PFSK-1 (cell line): ENCODE measurements around the gene DIP2B.

Experiments used
- FOXP2 ChIP-seq: optimal IDR thresholded peaks from 2 replicates; pipeline ENCODE3; 2011; ENCODE audit warnings: borderline replicate concordance, control low read depth, inconsistent platforms; ENCODE audit not compliant: insufficient read depth; ENCODE audit errors: extremely low read length, extremely low read depth
- POLR2AphosphoS5 ChIP-seq: IDR thresholded peaks from 2 replicates; pipeline ENCODE4 v1.6.1; 2012; ENCODE audit warnings: low read depth, mild to moderate bottlenecking, control low read depth, low read length, moderate library complexity
- SIN3A ChIP-seq: IDR thresholded peaks from 2 replicates; pipeline ENCODE4 v1.6.1; 2012; ENCODE audit warnings: mild to moderate bottlenecking, low read length, moderate library complexity, borderline replicate concordance; ENCODE audit not compliant: insufficient read depth
- TAF1 ChIP-seq: IDR thresholded peaks from 2 replicates; pipeline ENCODE4 v1.6.1; 2012; ENCODE audit warnings: low read length, control low read depth, borderline replicate concordance; ENCODE audit not compliant: insufficient read depth
- TF ChIP-seq, protein P1 (sequence below), 2 experiments: IDR thresholded peaks; 2 replicates each; pipeline versions ENCODE4 v1.6.1 to v1.8.0; 2011 to 2012; ENCODE audit warnings: low read depth in 2 of 2, low read length in 2 of 2, control low read depth in 1 of 2, inconsistent platforms in 1 of 2, mild to moderate bottlenecking in 1 of 2, moderate library complexity in 1 of 2; ENCODE audit not compliant: insufficient read depth in 1 of 2

DIP2B gene

GRCh38 chr12:50686406-50686805 is 181.6 kb downstream of the DIP2B start:
- TF ChIP-seq POLR2AphosphoS5 (no peak), SIN3A (no peak), FOXP2 (no peak), TAF1 (no peak)
- TF ChIP-seq, protein P1, sequence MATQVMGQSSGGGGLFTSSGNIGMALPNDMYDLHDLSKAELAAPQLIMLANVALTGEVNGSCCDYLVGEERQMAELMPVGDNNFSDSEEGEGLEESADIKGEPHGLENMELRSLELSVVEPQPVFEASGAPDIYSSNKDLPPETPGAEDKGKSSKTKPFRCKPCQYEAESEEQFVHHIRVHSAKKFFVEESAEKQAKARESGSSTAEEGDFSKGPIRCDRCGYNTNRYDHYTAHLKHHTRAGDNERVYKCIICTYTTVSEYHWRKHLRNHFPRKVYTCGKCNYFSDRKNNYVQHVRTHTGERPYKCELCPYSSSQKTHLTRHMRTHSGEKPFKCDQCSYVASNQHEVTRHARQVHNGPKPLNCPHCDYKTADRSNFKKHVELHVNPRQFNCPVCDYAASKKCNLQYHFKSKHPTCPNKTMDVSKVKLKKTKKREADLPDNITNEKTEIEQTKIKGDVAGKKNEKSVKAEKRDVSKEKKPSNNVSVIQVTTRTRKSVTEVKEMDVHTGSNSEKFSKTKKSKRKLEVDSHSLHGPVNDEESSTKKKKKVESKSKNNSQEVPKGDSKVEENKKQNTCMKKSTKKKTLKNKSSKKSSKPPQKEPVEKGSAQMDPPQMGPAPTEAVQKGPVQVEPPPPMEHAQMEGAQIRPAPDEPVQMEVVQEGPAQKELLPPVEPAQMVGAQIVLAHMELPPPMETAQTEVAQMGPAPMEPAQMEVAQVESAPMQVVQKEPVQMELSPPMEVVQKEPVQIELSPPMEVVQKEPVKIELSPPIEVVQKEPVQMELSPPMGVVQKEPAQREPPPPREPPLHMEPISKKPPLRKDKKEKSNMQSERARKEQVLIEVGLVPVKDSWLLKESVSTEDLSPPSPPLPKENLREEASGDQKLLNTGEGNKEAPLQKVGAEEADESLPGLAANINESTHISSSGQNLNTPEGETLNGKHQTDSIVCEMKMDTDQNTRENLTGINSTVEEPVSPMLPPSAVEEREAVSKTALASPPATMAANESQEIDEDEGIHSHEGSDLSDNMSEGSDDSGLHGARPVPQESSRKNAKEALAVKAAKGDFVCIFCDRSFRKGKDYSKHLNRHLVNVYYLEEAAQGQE (IDR thresholded peaks at IDR 0.05; ENCODE audit: insufficient read depth in 1 of 2, low read depth in 2 of 2, low read length in 2 of 2) = no peak

DNA sequence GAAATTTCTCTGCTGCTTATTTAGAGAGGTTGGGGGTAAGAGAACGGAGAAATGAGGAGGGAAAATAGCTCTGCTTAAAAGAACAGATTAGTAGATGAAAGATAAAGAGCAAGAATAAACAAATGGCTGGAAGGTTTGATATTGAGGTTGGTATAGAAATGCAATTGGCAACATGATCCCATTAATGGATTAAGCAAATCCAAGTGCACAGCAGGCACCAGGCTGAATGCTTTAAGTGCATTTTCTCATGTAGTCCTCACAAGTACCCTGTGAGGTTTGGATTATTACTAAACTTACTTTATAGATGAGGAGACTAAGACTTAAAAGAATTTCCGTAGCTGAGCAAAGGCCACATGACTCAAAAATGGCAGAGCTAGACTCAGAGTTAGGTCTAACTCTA is 182.2 kb downstream of the DIP2B start:
- TF ChIP-seq SIN3A (no peak), POLR2AphosphoS5 (no peak), FOXP2 (no peak), TAF1 (no peak)
- TF ChIP-seq, protein P1 (IDR thresholded peaks at IDR 0.05; ENCODE audit: insufficient read depth in 1 of 2, low read depth in 2 of 2, low read length in 2 of 2) = no peak

GRCh38 chr12:50689437-50689836 is 184.7 kb downstream of the DIP2B start:
- no peak for TF ChIP-seq FOXP2
- TF ChIP-seq, protein P1 (IDR thresholded peaks at IDR 0.05; ENCODE audit: insufficient read depth in 1 of 2, low read depth in 2 of 2, low read length in 2 of 2) = no peak
- TF ChIP-seq POLR2AphosphoS5 = no peak
- no peak for TF ChIP-seq SIN3A
- TF ChIP-seq TAF1 = no peak

DNA sequence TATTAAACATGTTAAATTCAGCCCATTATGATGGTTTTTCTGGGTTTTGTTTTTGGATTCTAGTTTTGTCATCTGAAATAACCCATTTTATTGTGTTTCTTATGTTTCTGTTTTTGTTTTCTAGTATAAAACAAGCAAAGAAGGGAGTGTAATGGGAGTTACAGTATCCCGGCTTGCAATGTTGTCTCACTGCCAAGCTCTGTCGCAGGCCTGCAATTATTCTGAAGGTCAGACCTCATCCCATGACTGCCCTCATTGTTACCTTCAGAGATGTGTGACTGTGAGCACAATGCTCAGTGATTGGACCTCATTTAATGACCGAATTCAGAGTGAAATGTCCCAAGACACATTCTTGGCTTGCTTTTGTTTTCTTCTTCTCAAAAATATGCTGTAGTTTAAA is 186.1 kb downstream of the DIP2B start:
- TF ChIP-seq FOXP2 (no peak), SIN3A (no peak), POLR2AphosphoS5 (no peak), TAF1 (no peak)
- TF ChIP-seq, protein P1 (IDR thresholded peaks at IDR 0.05; ENCODE audit: insufficient read depth in 1 of 2, low read depth in 2 of 2, low read length in 2 of 2) = no peak

DNA sequence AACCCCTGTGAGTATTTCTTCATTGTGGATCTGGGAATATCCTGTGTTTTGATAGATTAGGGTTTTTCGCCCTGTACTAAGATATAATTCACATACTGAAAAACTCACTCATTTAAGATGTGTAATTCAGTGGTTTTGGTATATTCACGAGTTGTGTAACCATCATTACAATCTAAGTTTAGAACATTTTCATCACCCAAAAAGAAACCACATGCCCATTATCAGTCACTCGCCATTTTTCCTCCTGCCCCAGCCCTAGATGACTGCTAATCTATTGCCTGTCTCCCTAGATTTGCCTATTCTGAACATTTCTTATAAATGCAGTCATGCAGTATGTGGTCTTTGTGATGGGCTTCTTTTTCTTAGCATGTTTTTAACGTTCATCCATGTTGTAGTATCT is 191.2 kb downstream of the DIP2B start:
- TF ChIP-seq FOXP2 (no peak), SIN3A (no peak), TAF1 (no peak), POLR2AphosphoS5 (no peak)
- TF ChIP-seq, protein P1 (IDR thresholded peaks at IDR 0.05; ENCODE audit: insufficient read depth in 1 of 2, low read depth in 2 of 2, low read length in 2 of 2) = no peak
